ENCODE results near the gene NCKAP5.

NCKAP5 gene

GRCh38 chr2:132971310-132972061 is 596.8 kb downstream of the NCKAP5 start:
- no peak for DNase-seq

- DNase-seq: no peak
These were observed 598.8 kb downstream of the NCKAP5 start for GRCh38 chr2:132969371-132969985.

- DNase-seq: no peak
These were observed 602.8 kb downstream of the NCKAP5 start for GRCh38 chr2:132965460-132965859.

- DNase-seq: no peak
These were observed 605.1 kb downstream of the NCKAP5 start for GRCh38 chr2:132963161-132963560.

GRCh38 chr2:132958887-132959286 is 609.4 kb downstream of the NCKAP5 start:
- DNase-seq: no peak

- DNase-seq: no peak
These were observed 612.2 kb downstream of the NCKAP5 start for GRCh38 chr2:132955871-132956615.

GRCh38 chr2:132953771-132954170 is 614.5 kb downstream of the NCKAP5 start:
- DNase-seq: no peak

- no peak for DNase-seq
These were observed 617.1 kb downstream of the NCKAP5 start for GRCh38 chr2:132951008-132951714.

GRCh38 chr2:132949108-132949507 is 619.2 kb downstream of the NCKAP5 start:
- DNase-seq: no peak

- no peak for DNase-seq
These were observed 620.1 kb downstream of the NCKAP5 start for GRCh38 chr2:132948211-132948610.

- DNase-seq: no peak
These were observed 624.4 kb downstream of the NCKAP5 start for GRCh38 chr2:132943829-132944228.

- DNase-seq: no peak
These were observed 626.8 kb downstream of the NCKAP5 start for GRCh38 chr2:132941296-132942020.

GRCh38 chr2:132937629-132938028 is 630.6 kb downstream of the NCKAP5 start:
- DNase-seq: no peak

GRCh38 chr2:132936791-132937190 is 631.5 kb downstream of the NCKAP5 start:
- DNase-seq: no peak

GRCh38 chr2:132936261-132936660 is 632.0 kb downstream of the NCKAP5 start:
- no peak for DNase-seq

- DNase-seq: no peak
These were observed 638.5 kb downstream of the NCKAP5 start for GRCh38 chr2:132929786-132930185.

- DNase-seq: no peak
These were observed 644.5 kb downstream of the NCKAP5 start for GRCh38 chr2:132923787-132924186.

- no peak for DNase-seq
These were observed 652.3 kb downstream of the NCKAP5 start for GRCh38 chr2:132915812-132916549.

- DNase-seq: no peak
These were observed 656.2 kb downstream of the NCKAP5 start for GRCh38 chr2:132911726-132912724.

GRCh38 chr2:132910432-132910831 is 657.8 kb downstream of the NCKAP5 start:
- no peak for DNase-seq

GRCh38 chr2:132909427-132909826 is 658.8 kb downstream of the NCKAP5 start:
- no peak for DNase-seq

All from NCI-H446 (cell line).